ENCODE measurements around the gene PLIN4. TPM values are rescaled to one million over a fixed set of nuclear protein-coding genes. Genes with fewer than 3 reads are reported as not detected.

Gene PLIN4
- total RNA-seq, 1 donor from 2014 or later, result not detected

GRCh38 chr19:4516199-4516938 is 1.9 kb downstream of the PLIN4 start:
- TF ChIP-seq, protein P1, sequence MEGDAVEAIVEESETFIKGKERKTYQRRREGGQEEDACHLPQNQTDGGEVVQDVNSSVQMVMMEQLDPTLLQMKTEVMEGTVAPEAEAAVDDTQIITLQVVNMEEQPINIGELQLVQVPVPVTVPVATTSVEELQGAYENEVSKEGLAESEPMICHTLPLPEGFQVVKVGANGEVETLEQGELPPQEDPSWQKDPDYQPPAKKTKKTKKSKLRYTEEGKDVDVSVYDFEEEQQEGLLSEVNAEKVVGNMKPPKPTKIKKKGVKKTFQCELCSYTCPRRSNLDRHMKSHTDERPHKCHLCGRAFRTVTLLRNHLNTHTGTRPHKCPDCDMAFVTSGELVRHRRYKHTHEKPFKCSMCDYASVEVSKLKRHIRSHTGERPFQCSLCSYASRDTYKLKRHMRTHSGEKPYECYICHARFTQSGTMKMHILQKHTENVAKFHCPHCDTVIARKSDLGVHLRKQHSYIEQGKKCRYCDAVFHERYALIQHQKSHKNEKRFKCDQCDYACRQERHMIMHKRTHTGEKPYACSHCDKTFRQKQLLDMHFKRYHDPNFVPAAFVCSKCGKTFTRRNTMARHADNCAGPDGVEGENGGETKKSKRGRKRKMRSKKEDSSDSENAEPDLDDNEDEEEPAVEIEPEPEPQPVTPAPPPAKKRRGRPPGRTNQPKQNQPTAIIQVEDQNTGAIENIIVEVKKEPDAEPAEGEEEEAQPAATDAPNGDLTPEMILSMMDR (IDR thresholded peaks at IDR 0.05), result no peak
- no peaks in the 10 kb centered on the region for H3K27me3 Mint-ChIP-seq (ENCODE audit: unreplicated experiment)

GRCh38 chr19:4515732-4516131 is 2.6 kb downstream of the PLIN4 start:
- Mint-ChIP-seq H3K4me1 (ENCODE audit: unreplicated experiment) (no peaks in the 10 kb centered on the region), H3K4me3 (ENCODE audit: unreplicated experiment) (no peak overlapping the region), H3K27ac (ENCODE audit: unreplicated experiment) (no peak overlapping the region), H3K27me3 (ENCODE audit: unreplicated experiment) (no peaks in the 10 kb centered on the region), H3K36me3 (ENCODE audit: unreplicated experiment) (no peaks in the 10 kb centered on the region), H3K9me3 (ENCODE audit: unreplicated experiment) (no peaks in the 10 kb centered on the region)
- no peak for DNase-seq (ENCODE audit: extremely low spot score, unreplicated experiment)
- TF ChIP-seq, protein P1 (IDR thresholded peaks at IDR 0.05), result no peak

More at GRCh38 chr19:4516199-4516938, 1.9 kb downstream of the PLIN4 start:
- no peaks in the 10 kb centered on the region for H3K9me3 Mint-ChIP-seq (ENCODE audit: unreplicated experiment)
- no peaks in the 10 kb centered on the region for H3K36me3 Mint-ChIP-seq (ENCODE audit: unreplicated experiment)
- no peak overlapping the region for H3K4me3 Mint-ChIP-seq (ENCODE audit: unreplicated experiment)
- no peak overlapping the region for H3K27ac Mint-ChIP-seq (ENCODE audit: unreplicated experiment)
- H3K4me1 Mint-ChIP-seq (ENCODE audit: unreplicated experiment), result peaks cover 1% of the 10 kb centered on the region
- no peak for DNase-seq (ENCODE audit: extremely low spot score, unreplicated experiment)

DNA sequence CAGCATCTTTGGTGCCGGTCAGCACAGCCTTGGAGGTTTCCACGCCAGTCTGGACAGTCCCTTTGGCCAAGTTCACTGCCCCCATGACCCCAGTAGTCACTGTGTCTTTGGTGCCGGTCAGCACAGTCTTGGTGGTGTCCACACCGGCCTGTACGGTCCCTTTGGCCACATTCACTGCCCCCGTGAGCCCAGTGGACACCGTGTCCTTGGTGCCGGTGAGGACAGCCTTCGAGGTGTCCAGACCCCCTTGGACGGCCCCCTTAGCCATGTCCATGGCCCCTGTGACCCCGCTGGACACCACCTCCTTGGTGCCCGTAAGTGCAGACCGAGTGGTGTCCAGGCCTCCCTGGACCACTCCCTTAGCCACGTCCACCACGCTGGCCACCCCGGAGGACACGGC is 5.0 kb downstream of the PLIN4 start:
- no peaks in the 10 kb centered on the region for H3K4me1 Mint-ChIP-seq (ENCODE audit: unreplicated experiment)
- no peaks in the 10 kb centered on the region for H3K27me3 Mint-ChIP-seq (ENCODE audit: unreplicated experiment)
- TF ChIP-seq, protein P1 (IDR thresholded peaks at IDR 0.05), result no peak
- no peaks in the 10 kb centered on the region for H3K9me3 Mint-ChIP-seq (ENCODE audit: unreplicated experiment)
- H3K27ac Mint-ChIP-seq (ENCODE audit: unreplicated experiment), result no peak overlapping the region
- H3K4me3 Mint-ChIP-seq (ENCODE audit: unreplicated experiment), result no peak overlapping the region
- no peaks in the 10 kb centered on the region for H3K36me3 Mint-ChIP-seq (ENCODE audit: unreplicated experiment)
- no peak for DNase-seq (ENCODE audit: extremely low spot score, unreplicated experiment)

DNA sequence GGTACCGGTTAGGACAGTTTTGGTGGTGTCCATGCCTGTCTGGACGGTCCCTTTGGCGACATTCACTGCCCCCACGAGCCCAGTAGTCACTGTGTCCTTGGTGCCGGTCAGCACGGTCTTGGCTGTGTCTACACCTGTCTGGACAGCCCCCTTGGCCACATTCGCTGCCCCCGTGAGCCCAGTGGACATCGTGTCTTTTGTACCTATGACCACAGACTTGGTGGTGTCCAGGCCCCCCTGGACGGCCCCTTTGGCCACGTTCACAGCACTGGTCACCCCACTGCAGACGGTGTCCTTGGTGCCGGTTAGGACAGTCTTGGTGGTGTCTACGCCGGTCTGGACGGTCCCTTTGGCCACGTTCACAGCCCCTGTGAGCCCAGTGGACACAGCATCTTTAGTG is 6.2 kb downstream of the PLIN4 start:
- H3K36me3 Mint-ChIP-seq (ENCODE audit: unreplicated experiment), result no peaks in the 10 kb centered on the region
- no peaks in the 10 kb centered on the region for H3K4me1 Mint-ChIP-seq (ENCODE audit: unreplicated experiment)
- no peaks in the 10 kb centered on the region for H3K9me3 Mint-ChIP-seq (ENCODE audit: unreplicated experiment)
- TF ChIP-seq, protein P1 (IDR thresholded peaks at IDR 0.05), result no peak
- DNase-seq (ENCODE audit: extremely low spot score, unreplicated experiment), result no peak
- no peaks in the 10 kb centered on the region for H3K27me3 Mint-ChIP-seq (ENCODE audit: unreplicated experiment)
- no peak overlapping the region for H3K27ac Mint-ChIP-seq (ENCODE audit: unreplicated experiment)
- no peak overlapping the region for H3K4me3 Mint-ChIP-seq (ENCODE audit: unreplicated experiment)

- TF ChIP-seq, protein P1 (IDR thresholded peaks at IDR 0.05), result no peak
- no peaks in the 10 kb centered on the region for H3K9me3 Mint-ChIP-seq (ENCODE audit: unreplicated experiment)
Measured at GRCh38 chr19:4511300-4512054, 6.8 kb downstream of the PLIN4 start.

More at GRCh38 chr19:4511300-4512054, 6.8 kb downstream of the PLIN4 start:
- Mint-ChIP-seq H3K27ac (ENCODE audit: unreplicated experiment) (no peak overlapping the region), H3K36me3 (ENCODE audit: unreplicated experiment) (no peaks in the 10 kb centered on the region), H3K4me3 (ENCODE audit: unreplicated experiment) (no peak overlapping the region), H3K27me3 (ENCODE audit: unreplicated experiment) (no peaks in the 10 kb centered on the region), H3K4me1 (ENCODE audit: unreplicated experiment) (no peaks in the 10 kb centered on the region)
- no peak for DNase-seq (ENCODE audit: extremely low spot score, unreplicated experiment)

Data from osteocyte (in vitro differentiated cells).